ENCODE measurements around the gene STAT1. TPM values are rescaled to one million over a fixed set of nuclear protein-coding genes. Genes with fewer than 3 reads are reported as not detected.

Gene STAT1
- total RNA-seq, 2 experiments from 2014 or later, result 293 to 311 TPM

DNA sequence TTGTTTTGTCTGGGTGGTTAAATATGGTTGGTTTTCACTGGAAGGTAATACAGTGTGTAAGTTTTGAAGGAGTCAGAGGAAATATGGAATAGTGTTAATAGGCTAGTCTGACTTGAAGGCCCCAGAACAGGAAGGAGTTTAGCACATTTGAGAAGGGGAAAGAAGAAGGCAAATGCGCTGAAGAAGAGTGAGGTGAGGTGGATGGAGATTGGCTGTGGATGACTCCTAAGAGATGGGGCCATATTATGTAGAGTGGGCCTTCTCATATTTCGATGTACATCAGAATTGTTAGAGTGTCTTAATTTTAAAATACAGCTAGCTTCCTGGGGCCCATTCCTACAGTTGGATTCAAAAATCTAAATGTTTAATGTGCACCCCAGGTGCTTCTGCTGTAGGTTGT lies 72.4 kb downstream of the STAT1 start:
- H3K4me1 Mint-ChIP-seq (ENCODE audit: low read depth), result peaks cover 12% of the 10 kb centered on the region
- intact Hi-C loops (cut with micrococcal nuclease), result loop anchor here (10.0 kb wide), 1 partner anchor 157 kb away; no protein-coding TSS in a partner anchor
- no peaks in the 10 kb centered on the region for H3K27me3 Mint-ChIP-seq
- peaks cover 5% of the 10 kb centered on the region for H3K36me3 Mint-ChIP-seq (ENCODE audit: low read depth)
- no peak overlapping the region for H3K4me3 Mint-ChIP-seq
- TF ChIP-seq, protein P1, sequence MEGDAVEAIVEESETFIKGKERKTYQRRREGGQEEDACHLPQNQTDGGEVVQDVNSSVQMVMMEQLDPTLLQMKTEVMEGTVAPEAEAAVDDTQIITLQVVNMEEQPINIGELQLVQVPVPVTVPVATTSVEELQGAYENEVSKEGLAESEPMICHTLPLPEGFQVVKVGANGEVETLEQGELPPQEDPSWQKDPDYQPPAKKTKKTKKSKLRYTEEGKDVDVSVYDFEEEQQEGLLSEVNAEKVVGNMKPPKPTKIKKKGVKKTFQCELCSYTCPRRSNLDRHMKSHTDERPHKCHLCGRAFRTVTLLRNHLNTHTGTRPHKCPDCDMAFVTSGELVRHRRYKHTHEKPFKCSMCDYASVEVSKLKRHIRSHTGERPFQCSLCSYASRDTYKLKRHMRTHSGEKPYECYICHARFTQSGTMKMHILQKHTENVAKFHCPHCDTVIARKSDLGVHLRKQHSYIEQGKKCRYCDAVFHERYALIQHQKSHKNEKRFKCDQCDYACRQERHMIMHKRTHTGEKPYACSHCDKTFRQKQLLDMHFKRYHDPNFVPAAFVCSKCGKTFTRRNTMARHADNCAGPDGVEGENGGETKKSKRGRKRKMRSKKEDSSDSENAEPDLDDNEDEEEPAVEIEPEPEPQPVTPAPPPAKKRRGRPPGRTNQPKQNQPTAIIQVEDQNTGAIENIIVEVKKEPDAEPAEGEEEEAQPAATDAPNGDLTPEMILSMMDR (IDR thresholded peaks at IDR 0.05), result no peak
- ChIA-PET CTCF (no interaction called here), POLR2A (interaction anchor here (1.2 to 1.4 kb wide), 2 partner anchors 9 to 57 kb away, joined by 3 read pairs; no protein-coding TSS in a partner anchor)
- H3K9me3 Mint-ChIP-seq, result no peaks in the 10 kb centered on the region
- no peak for ATAC-seq
- H3K27ac Mint-ChIP-seq, result no peak overlapping the region
- no peak for DNase-seq

DNA sequence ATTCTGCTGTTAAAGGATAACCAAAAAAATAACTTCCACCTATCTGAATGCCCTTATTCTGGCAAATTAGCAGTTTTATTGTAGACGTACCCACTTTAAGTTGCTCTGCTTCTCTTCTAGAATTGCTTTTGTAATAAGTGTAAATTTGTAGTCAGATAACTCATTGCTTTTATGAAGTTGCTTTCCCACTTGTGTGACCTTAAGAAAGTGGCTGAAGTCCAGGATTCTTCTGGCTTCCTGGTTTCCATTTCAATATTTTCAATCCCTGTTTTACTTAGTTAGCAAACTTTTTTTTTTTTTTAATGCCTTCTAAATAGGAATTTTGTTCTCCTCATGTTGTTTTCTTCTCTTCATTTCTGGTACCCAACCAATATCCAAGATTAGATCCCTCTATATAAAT lies 73.5 kb downstream of the STAT1 start:
- Mint-ChIP-seq H3K4me3 (no peak overlapping the region), H3K4me1 (ENCODE audit: low read depth) (peaks cover 12% of the 10 kb centered on the region), H3K27me3 (no peaks in the 10 kb centered on the region), H3K36me3 (ENCODE audit: low read depth) (peaks cover 7% of the 10 kb centered on the region), H3K9me3 (no peaks in the 10 kb centered on the region), H3K27ac (no peak overlapping the region)
- ATAC-seq, result no peak
- CTCF ChIA-PET, result no interaction called here
- TF ChIP-seq, protein P1 (IDR thresholded peaks at IDR 0.05), result no peak
- intact Hi-C loops (cut with micrococcal nuclease), result loop anchor here (10.0 kb wide), 1 partner anchor 156 kb away; no protein-coding TSS in a partner anchor
- POLR2A ChIA-PET, result no interaction called here
- DNase-seq, result no peak

DNA sequence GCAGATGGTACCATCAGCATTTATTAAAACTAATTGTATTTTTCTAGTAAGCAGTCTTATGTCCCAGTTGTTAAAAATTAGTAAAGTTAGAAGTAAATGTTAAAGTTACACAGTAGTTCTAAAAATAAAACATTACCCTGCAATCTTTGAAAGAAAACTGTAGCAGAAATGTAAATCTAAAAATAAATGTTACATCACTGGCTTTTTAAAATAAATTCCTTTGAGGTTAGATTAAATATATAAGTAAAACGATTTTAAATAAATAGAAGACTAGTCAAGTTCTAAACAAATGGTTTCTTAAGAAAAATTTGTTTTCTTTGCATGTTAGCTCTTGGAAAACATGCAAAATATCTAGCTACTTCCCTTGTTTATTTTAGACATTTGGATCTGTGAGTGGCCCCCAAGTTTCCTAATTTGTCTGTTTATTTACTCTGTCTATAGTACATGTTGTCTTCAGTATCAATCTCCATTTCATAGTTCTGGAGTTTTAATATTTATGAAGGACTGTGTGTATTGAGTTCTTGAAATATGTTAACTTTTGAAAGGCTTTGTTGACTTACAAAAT lies 75.1 kb downstream of the STAT1 start:
- TF ChIP-seq, protein P1 (IDR thresholded peaks at IDR 0.05), result no peak
- intact Hi-C loops (cut with micrococcal nuclease), result no loop called here
- H3K4me1 Mint-ChIP-seq (ENCODE audit: low read depth), result peaks cover 15% of the 10 kb centered on the region
- no peak for ATAC-seq
- no peaks in the 10 kb centered on the region for H3K27me3 Mint-ChIP-seq
- peaks cover 11% of the 10 kb centered on the region for H3K36me3 Mint-ChIP-seq (ENCODE audit: low read depth)
- ChIA-PET CTCF (interaction anchor here (2.4 kb wide), 1 partner anchor 9 kb away, joined by 11 read pairs; no protein-coding TSS in a partner anchor), POLR2A (interaction anchor here (1.1 kb wide), 1 partner anchor 18 kb away, joined by 3 read pairs; no protein-coding TSS in a partner anchor)
- no peak overlapping the region for H3K4me3 Mint-ChIP-seq
- H3K9me3 Mint-ChIP-seq, result no peaks in the 10 kb centered on the region
- H3K27ac Mint-ChIP-seq, result peak overlapping the region; percentile 66
- no peak for DNase-seq

DNA sequence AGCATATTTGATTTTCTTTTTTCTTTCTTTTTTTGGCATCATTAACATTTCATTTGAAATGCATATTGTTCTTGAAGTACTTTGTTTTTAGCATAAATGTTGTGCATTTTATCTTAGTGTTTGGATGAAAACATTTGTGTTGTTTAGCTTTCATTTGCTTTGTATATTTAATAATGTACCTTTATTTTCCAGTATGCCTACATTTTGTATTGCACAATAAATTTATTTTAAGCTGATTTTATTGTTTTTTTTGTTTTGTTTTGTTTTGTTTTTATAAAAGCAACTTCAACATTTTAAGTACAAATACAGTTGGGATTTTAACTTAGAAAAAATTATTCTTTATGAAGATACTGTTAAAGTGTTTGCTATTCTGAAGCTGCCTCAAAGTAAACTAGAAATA lies 78.9 kb downstream of the STAT1 start:
- no peaks in the 10 kb centered on the region for H3K9me3 Mint-ChIP-seq
- ChIA-PET POLR2A (interaction anchor here (0.6 kb wide), 1 partner anchor 354 kb away, joined by 3 read pairs; no protein-coding TSS in a partner anchor), CTCF (interaction anchor here (1.2 kb wide), 1 partner anchor 13 kb away, joined by 4 read pairs; no protein-coding TSS in a partner anchor)
- no peak for DNase-seq
- TF ChIP-seq, protein P1 (IDR thresholded peaks at IDR 0.05), result no peak
- H3K4me1 Mint-ChIP-seq (ENCODE audit: low read depth), result peaks cover 25% of the 10 kb centered on the region
- H3K27me3 Mint-ChIP-seq, result no peaks in the 10 kb centered on the region
- intact Hi-C loops (cut with micrococcal nuclease), result no loop called here
- no peak overlapping the region for H3K4me3 Mint-ChIP-seq
- H3K27ac Mint-ChIP-seq, result no peak overlapping the region
- no peak for ATAC-seq
- H3K36me3 Mint-ChIP-seq (ENCODE audit: low read depth), result peaks cover 28% of the 10 kb centered on the region

DNA sequence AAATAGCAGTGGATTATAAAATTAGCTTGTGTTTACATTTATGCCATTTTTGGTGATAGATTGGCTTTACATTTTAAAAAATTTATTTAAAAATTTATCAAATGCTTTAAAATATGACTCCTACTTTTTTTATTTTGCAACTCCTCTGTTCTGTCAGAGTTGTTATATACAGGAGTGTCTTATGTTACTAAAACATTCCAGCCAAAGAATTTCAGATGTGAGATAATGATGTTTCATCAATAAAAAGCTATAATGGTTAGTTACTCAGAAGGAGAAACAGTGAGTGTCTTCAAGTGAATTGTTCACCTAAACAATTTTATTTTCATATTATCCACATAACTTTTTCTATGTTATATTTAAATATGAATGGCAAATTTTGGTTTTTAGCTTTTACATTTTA lies 80.6 kb downstream of the STAT1 start:
- ATAC-seq, result no peak
- Mint-ChIP-seq H3K4me3 (no peak overlapping the region), H3K27me3 (no peaks in the 10 kb centered on the region), H3K36me3 (ENCODE audit: low read depth) (peaks cover 34% of the 10 kb centered on the region), H3K9me3 (no peaks in the 10 kb centered on the region), H3K27ac (no peak overlapping the region), H3K4me1 (ENCODE audit: low read depth) (peaks cover 19% of the 10 kb centered on the region)
- CTCF ChIA-PET, result interaction anchor here (1.1 to 2.0 kb wide), 3 partner anchors 12 to 83 kb away, joined by 4 to 7 read pairs (median 6); no protein-coding TSS in a partner anchor
- DNase-seq, result no peak
- TF ChIP-seq, protein P1 (IDR thresholded peaks at IDR 0.05), result no peak
- intact Hi-C loops (cut with micrococcal nuclease), result no loop called here
- POLR2A ChIA-PET, result interaction anchor here (0.6 to 1.1 kb wide), 3 partner anchors 9 to 39 kb away, joined by 3 read pairs; no protein-coding TSS in a partner anchor

All from activated CD8-positive, alpha-beta T cell treated with anti-CD3 and anti-CD28 coated beads for 36 hours (primary cell).